MV-4-11 (cell line): ENCODE measurements around the gene JAK1.
"Not testable (repeated sequence)": the region's sequence is repeated elsewhere in the genome, so short reads cannot be mapped to it uniquely, and the experiment has no call there.

Experiments used
- DNase-seq: peaks from one replicate; lab custom pipeline; 2025; lab: John Stamatoyannopoulos, UW

JAK1 gene

GRCh38 chr1:64922336-64922735 lies 44.0 kb downstream of the JAK1 start:
- no peak for DNase-seq

GRCh38 chr1:64921771-64922170 lies 44.6 kb downstream of the JAK1 start:
- no peak for DNase-seq

- DNase-seq, result no peak
Observed at GRCh38 chr1:64920941-64921589, 45.3 kb downstream of the JAK1 start.

- DNase-seq, result not testable (repeated sequence)
Observed at GRCh38 chr1:64919120-64919519, 47.2 kb downstream of the JAK1 start.

- no peak for DNase-seq
Observed at GRCh38 chr1:64917907-64918306, 48.4 kb downstream of the JAK1 start.

- DNase-seq, result peak; percentile 92
Observed at GRCh38 chr1:64917328-64917861, 49.0 kb downstream of the JAK1 start.

- DNase-seq, result no peak
Observed at GRCh38 chr1:64915381-64916274, 50.7 kb downstream of the JAK1 start.

- DNase-seq, result no peak
Observed at GRCh38 chr1:64913361-64914015, 52.9 kb downstream of the JAK1 start.

- DNase-seq, result no peak
Observed at GRCh38 chr1:64912191-64912590, 54.2 kb downstream of the JAK1 start.

GRCh38 chr1:64911326-64911725 lies 55.0 kb downstream of the JAK1 start:
- no peak for DNase-seq

GRCh38 chr1:64909031-64909430 lies 57.3 kb downstream of the JAK1 start:
- DNase-seq, result no peak

- DNase-seq, result no peak
Observed at GRCh38 chr1:64908575-64908974, 57.8 kb downstream of the JAK1 start.

GRCh38 chr1:64906447-64906846 lies 59.9 kb downstream of the JAK1 start:
- DNase-seq, result no peak

GRCh38 chr1:64903593-64903992 lies 62.8 kb downstream of the JAK1 start:
- DNase-seq, result no peak

- DNase-seq, result no peak
Observed at GRCh38 chr1:64901663-64902062, 64.7 kb downstream of the JAK1 start.

- no peak for DNase-seq
Observed at GRCh38 chr1:64900916-64901315, 65.4 kb downstream of the JAK1 start.

GRCh38 chr1:64898107-64898861 lies 68.1 kb downstream of the JAK1 start:
- DNase-seq, result peak; percentile 76

- no peak for DNase-seq
Observed at GRCh38 chr1:64896551-64896950, 69.8 kb downstream of the JAK1 start.

- peak; percentile 99 for DNase-seq
Observed at GRCh38 chr1:64895500-64895899, 70.8 kb downstream of the JAK1 start.

GRCh38 chr1:64894438-64895196 lies 71.7 kb downstream of the JAK1 start:
- peak; percentile 32 for DNase-seq

- no peak for DNase-seq
Observed at GRCh38 chr1:64893921-64894320, 72.4 kb downstream of the JAK1 start.
